Upper lobe of left lung (tissue), 6 donors: ENCODE measurements around the gene KAZN. TPM values are rescaled to one million over a fixed set of nuclear protein-coding genes. Genes with fewer than 3 reads are reported as not detected.

Experiments
- ATAC-seq, 2 donors: fragments of 200-7000 bp; cut with Tn5 transposase; one replicate each; pipeline ENCODE4 v1.9.1; 2022; ENCODE audit warnings: mild to moderate bottlenecking in 2 of 2, moderate library complexity in 2 of 2; ENCODE audit not compliant: low FRiP score in 2 of 2
- DNase-seq, 2 donors: peaks; one replicate each; pipeline ENCODE4 v3.0.0-alpha.2; 2019 to 2020
- H3K27ac ChIP-seq, 4 donors: fragments of 200-600 bp; sonication (generic); one replicate each; pipeline ENCODE4 v1.5.1; 2016 to 2019
- H3K27me3 ChIP-seq, 4 donors: fragments of 200-600 bp; sonication (generic); one replicate each; pipeline ENCODE4 v1.5.1; 2017 to 2019
- H3K36me3 ChIP-seq, 4 donors: fragments of 200-600 bp; sonication (generic); one replicate each; pipeline ENCODE4 v1.5.1; 2016 to 2019
- H3K4me1 ChIP-seq, 4 donors: fragments of 200-600 bp; sonication (generic); one replicate each; pipeline ENCODE4 v1.5.1; 2018 to 2019
- H3K4me3 ChIP-seq, 4 donors: fragments of 200-600 bp; sonication (generic); one replicate each; pipeline ENCODE4 v1.5.1; 2017 to 2019; ENCODE audit warnings: mild to moderate bottlenecking in 2 of 4, moderate library complexity in 1 of 4
- H3K9me3 ChIP-seq, 4 donors: fragments of 200-600 bp; sonication (generic); one replicate each; pipeline ENCODE4 v1.5.1; 2018 to 2019
- CTCF ChIP-seq, 6 experiments: fragments of 450-650 bp in 4 of 6; fragments of 200-600 bp in 2 of 6; sonication (generic) in 2 of 6; IDR thresholded peaks; one replicate each; pipeline ENCODE4 v1.5.1; 2016 to 2019; ENCODE audit warnings: antibody characterized with exemption in 6 of 6
- EP300 ChIP-seq, 4 donors: sonication (generic); formaldehyde crosslinking; IDR thresholded peaks; one replicate each; pipeline ENCODE4 v1.5.1; 2017; ENCODE audit warnings: antibody characterized with exemption in 4 of 4, control low read depth in 2 of 4
- POLR2A ChIP-seq, 4 donors: fragments of 450-650 bp; IDR thresholded peaks; one replicate each; pipeline ENCODE4 v1.5.1; 2016 to 2017; ENCODE audit warnings: antibody characterized with exemption in 4 of 4, mild to moderate bottlenecking in 2 of 4
- POLR2AphosphoS5 ChIP-seq, 2 donors: sonication (generic); formaldehyde crosslinking; IDR thresholded peaks; one replicate each; pipeline ENCODE4 v1.5.1; 2017; ENCODE audit warnings: antibody characterized with exemption in 2 of 2
- WGBS, 2 donors: methylation state at CpG; one replicate each; pipeline ENCODE4 v1.1.5; 2017 to 2018; 5-methylcytosine and 5-hydroxymethylcytosine counted together
- total RNA-seq, 6 donors: library from RNA; depleted of rRNA in 4 of 6; stranded (reverse); fragments of >200 nt in 4 of 6; gene quantifications; one replicate each; pipeline versions ENCODE4 v1.1.0 to v1.2.1, GENCODE V29; 2016 to 2021
- donor health status: DM: no; HTN: no; CAD: no; lungs with moderate emphysema.
- donor health status: DM: no; HTN: yes; CAD: no; lungs with severe emphysema.

KAZN gene
- total RNA-seq, 6 donors from 2014 or later: 11.5 to 30.0 (median 17.6) TPM

- H3K4me3 ChIP-seq: no peak overlapping the region
- no peak for TF ChIP-seq POLR2AphosphoS5 (IDR thresholded peaks at IDR 0.05)
- TF ChIP-seq POLR2A (IDR thresholded peaks at IDR 0.05): no peak
- no peak for TF ChIP-seq EP300 (IDR thresholded peaks at IDR 0.05)
- TF ChIP-seq CTCF (IDR thresholded peaks at IDR 0.05): no peak
- DNase-seq: no peak
- no peaks in the 10 kb centered on the region for H3K27me3 ChIP-seq
- no peak for ATAC-seq
- H3K27ac ChIP-seq: no peak overlapping the region
- H3K4me1 ChIP-seq: no peaks in the 10 kb centered on the region
- WGBS, 2 donors: 89 to 100% methylated on average over 1 to 4 of the region's 4 CpGs
- no peaks in the 10 kb centered on the region for H3K9me3 ChIP-seq
- peaks cover 0 to 47% (median 14%) of the 10 kb centered on the region in 4 donors for H3K36me3 ChIP-seq
Measured at GRCh38 chr1:15056515-15057285, 458.2 kb downstream of the KAZN start.

- Histone ChIP-seq H3K27ac (no peak overlapping the region), H3K9me3 (peaks cover 0 to 7% (median 3%) of the 10 kb centered on the region in 4 donors), H3K4me3 (no peak overlapping the region), H3K27me3 (no peaks in the 10 kb centered on the region), H3K36me3 (peaks cover 0 to 58% (median 14%) of the 10 kb centered on the region in 4 donors), H3K4me1 (no peaks in the 10 kb centered on the region)
- TF ChIP-seq EP300 (IDR thresholded peaks at IDR 0.05): no peak
- no peak for TF ChIP-seq POLR2A (IDR thresholded peaks at IDR 0.05)
- TF ChIP-seq CTCF (IDR thresholded peaks at IDR 0.05): no peak
- no peak for TF ChIP-seq POLR2AphosphoS5 (IDR thresholded peaks at IDR 0.05)
- DNase-seq (no peak), ATAC-seq (no peak)
- WGBS, 2 donors: 86 to 97% methylated on average over 3 to 5 of the region's 5 CpGs
Measured at GRCh38 chr1:15057834-15058233, 459.3 kb downstream of the KAZN start.

GRCh38 chr1:15058261-15058660 lies 459.8 kb downstream of the KAZN start:
- no peak for TF ChIP-seq POLR2A (IDR thresholded peaks at IDR 0.05)
- TF ChIP-seq EP300 (IDR thresholded peaks at IDR 0.05): no peak
- no peak for TF ChIP-seq CTCF (IDR thresholded peaks at IDR 0.05)
- TF ChIP-seq POLR2AphosphoS5 (IDR thresholded peaks at IDR 0.05): no peak
- no peak overlapping the region for H3K4me3 ChIP-seq
- peaks cover 0 to 61% (median 14%) of the 10 kb centered on the region in 4 donors for H3K36me3 ChIP-seq
- no peaks in the 10 kb centered on the region for H3K4me1 ChIP-seq
- WGBS, 2 donors: 91 to 92% methylated on average over 2 of the region's 2 CpGs
- H3K9me3 ChIP-seq: peaks cover 0 to 7% (median 3%) of the 10 kb centered on the region in 4 donors
- no peak for ATAC-seq
- DNase-seq: no peak
- no peaks in the 10 kb centered on the region for H3K27me3 ChIP-seq
- no peak overlapping the region for H3K27ac ChIP-seq

DNA sequence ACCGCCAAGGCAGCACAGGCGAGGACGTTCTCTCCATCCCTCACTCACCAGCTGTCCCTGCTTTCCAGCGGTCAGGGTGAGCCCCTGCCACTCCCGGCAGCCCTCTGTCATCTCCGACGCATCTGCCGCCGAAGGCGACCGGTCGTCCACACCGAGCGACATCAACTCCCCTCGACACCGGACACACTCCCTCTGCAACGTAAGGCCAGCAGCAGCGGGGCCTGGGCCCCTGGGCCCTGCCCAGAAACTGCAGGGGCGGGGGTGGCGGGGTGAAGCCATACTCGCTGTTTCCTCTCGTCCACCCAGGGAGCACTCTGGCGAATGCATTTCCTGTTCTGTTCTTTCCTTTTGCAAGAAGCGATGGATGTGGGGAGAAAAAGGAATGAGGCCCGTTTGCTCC lies 461.6 kb downstream of the KAZN start:
- no peak for DNase-seq
- no peak for TF ChIP-seq POLR2AphosphoS5 (IDR thresholded peaks at IDR 0.05)
- TF ChIP-seq CTCF (IDR thresholded peaks at IDR 0.05): no peak
- TF ChIP-seq EP300 (IDR thresholded peaks at IDR 0.05): no peak
- TF ChIP-seq POLR2A (IDR thresholded peaks at IDR 0.05): no peak
- H3K36me3 ChIP-seq: peaks cover 0 to 78% (median 20%) of the 10 kb centered on the region in 4 donors
- no peak for ATAC-seq
- no peaks in the 10 kb centered on the region for H3K4me1 ChIP-seq
- peaks cover 0 to 7% (median 3%) of the 10 kb centered on the region in 4 donors for H3K9me3 ChIP-seq
- 85 to 88% methylated on average over 23 to 25 of the region's 25 CpGs for WGBS, 2 donors
- no peak overlapping the region for H3K27ac ChIP-seq
- no peak overlapping the region for H3K4me3 ChIP-seq
- H3K27me3 ChIP-seq: no peaks in the 10 kb centered on the region
